ENCODE results near the gene FZR1. TPM values are rescaled to one million over a fixed set of nuclear protein-coding genes. Genes with fewer than 3 reads are reported as not detected.
A peak's percentile ranks its signal among the peaks of the same experiment; 100 is the strongest.

Gene FZR1
- total RNA-seq, 2 donors from 2014 or later: 56.7 to 65.1 TPM

- H3K36me3 Mint-ChIP-seq (ENCODE audit: low read depth): no peaks in the 10 kb centered on the region
- Histone ChIP-seq H3K4me3 (ENCODE audit: low read length) (no peak overlapping the region), H3K9ac (ENCODE audit: extremely low read depth, low read length, poor library complexity, severe bottlenecking) (no peak overlapping the region), H3K27me3 (ENCODE audit: control insufficient read depth, insufficient read depth, low read length, poor library complexity, severe bottlenecking) (peaks cover 11% of the 10 kb centered on the region), H3K4me1 (ENCODE audit: control insufficient read depth, insufficient read depth, low read length) (no peaks in the 10 kb centered on the region), H3K27ac (ENCODE audit: low read depth, low read length) (no peak overlapping the region), H3K9me3 (ENCODE audit: control insufficient read depth, low read length) (no peaks in the 10 kb centered on the region), H3K36me3 (ENCODE audit: control insufficient read depth, insufficient read depth, low read length) (no peaks in the 10 kb centered on the region)
- no peak for DNase-seq
- no peak for TF ChIP-seq CTCF (conservative IDR thresholded peaks at IDR 0.05)
- peaks cover 11% of the 10 kb centered on the region for H3K4me1 Mint-ChIP-seq
- H3K9me3 Mint-ChIP-seq: no peaks in the 10 kb centered on the region
- H3K27ac Mint-ChIP-seq: no peak overlapping the region
- H3K27me3 Mint-ChIP-seq (ENCODE audit: insufficient read depth): peaks cover 6% of the 10 kb centered on the region
- no peak overlapping the region for H3K4me3 Mint-ChIP-seq
- 92 to 100% methylated on average over 1 to 2 of the region's 2 CpGs for WGBS, 2 experiments (ENCODE audit: insufficient coverage in 1 of 2, insufficient read length in 1 of 2)
Observed at GRCh38 chr19:3477951-3478350, 28.2 kb upstream of the FZR1 start.

GRCh38 chr19:3478409-3479176 is 27.5 kb upstream of the FZR1 start:
- WGBS, 2 experiments (ENCODE audit: insufficient coverage in 1 of 2, insufficient read length in 1 of 2): 65 to 80% methylated on average over 1 to 21 of the region's 27 CpGs
- H3K36me3 Mint-ChIP-seq (ENCODE audit: low read depth): no peaks in the 10 kb centered on the region
- no peak overlapping the region for H3K4me3 ChIP-seq (ENCODE audit: low read length)
- H3K9ac ChIP-seq (ENCODE audit: extremely low read depth, low read length, poor library complexity, severe bottlenecking): no peak overlapping the region
- peaks cover 11% of the 10 kb centered on the region for H3K4me1 Mint-ChIP-seq
- no peak overlapping the region for H3K27ac Mint-ChIP-seq
- no peaks in the 10 kb centered on the region for H3K9me3 ChIP-seq (ENCODE audit: control insufficient read depth, low read length)
- DNase-seq: peak; percentile 56
- H3K27ac ChIP-seq (ENCODE audit: low read depth, low read length): no peak overlapping the region
- H3K27me3 ChIP-seq (ENCODE audit: control insufficient read depth, insufficient read depth, low read length, poor library complexity, severe bottlenecking): peaks cover 11% of the 10 kb centered on the region
- no peaks in the 10 kb centered on the region for H3K36me3 ChIP-seq (ENCODE audit: control insufficient read depth, insufficient read depth, low read length)
- H3K4me3 Mint-ChIP-seq: no peak overlapping the region
- H3K4me1 ChIP-seq (ENCODE audit: control insufficient read depth, insufficient read depth, low read length): no peaks in the 10 kb centered on the region
- H3K9me3 Mint-ChIP-seq: no peaks in the 10 kb centered on the region
- TF ChIP-seq CTCF (conservative IDR thresholded peaks at IDR 0.05): no peak
- H3K27me3 Mint-ChIP-seq (ENCODE audit: insufficient read depth): peaks cover 6% of the 10 kb centered on the region

GRCh38 chr19:3479177-3479833 is 26.8 kb upstream of the FZR1 start:
- Mint-ChIP-seq H3K4me3 (no peak overlapping the region), H3K9me3 (no peaks in the 10 kb centered on the region), H3K27ac (no peak overlapping the region), H3K27me3 (ENCODE audit: insufficient read depth) (peaks cover 3% of the 10 kb centered on the region), H3K36me3 (ENCODE audit: low read depth) (no peaks in the 10 kb centered on the region), H3K4me1 (peaks cover 11% of the 10 kb centered on the region)
- 73 to 78% methylated on average over 4 to 7 of the region's 7 CpGs for WGBS, 2 experiments (ENCODE audit: insufficient coverage in 1 of 2, insufficient read length in 1 of 2)
- Histone ChIP-seq H3K27me3 (ENCODE audit: control insufficient read depth, insufficient read depth, low read length, poor library complexity, severe bottlenecking) (peaks cover 11% of the 10 kb centered on the region), H3K27ac (ENCODE audit: low read depth, low read length) (no peak overlapping the region), H3K4me3 (ENCODE audit: low read length) (no peak overlapping the region), H3K9ac (ENCODE audit: extremely low read depth, low read length, poor library complexity, severe bottlenecking) (no peak overlapping the region), H3K9me3 (ENCODE audit: control insufficient read depth, low read length) (no peaks in the 10 kb centered on the region), H3K36me3 (ENCODE audit: control insufficient read depth, insufficient read depth, low read length) (no peaks in the 10 kb centered on the region), H3K4me1 (ENCODE audit: control insufficient read depth, insufficient read depth, low read length) (no peaks in the 10 kb centered on the region)
- DNase-seq: peak; percentile 78
- no peak for TF ChIP-seq CTCF (conservative IDR thresholded peaks at IDR 0.05)
